K562 (cell line): Measurements from ENCODE around the gene KDM2B. TPM values are rescaled to one million over a fixed set of nuclear protein-coding genes. Genes with fewer than 3 reads are reported as not detected.

Source experiments
- ATAC-seq: fragments of 200-7000 bp; cut with Tn5 transposase; 3 replicates; pipeline ENCODE4 v1.9.1; 2020; ENCODE audit warnings: moderate library complexity
- BruUV-seq: library from RNA; stranded (reverse); fragments of 400-500 nt; replicated peaks from 2 replicates; lab custom pipeline; 2021; lab: Mats Ljungman, UMichigan
- CTCF ChIA-PET: fragments of 300-600 bp; formaldehyde crosslinking; extraction: SDS; loops from one replicate; lab custom pipeline; 2021; ENCODE audit warnings: low intra/inter-chr PET ratio; lab: Yijun Ruan, JAX
- POLR2A ChIA-PET: fragments of 300-600, 350-650 bp; sonication (Branson Sonifier 250); formaldehyde crosslinking; extraction: SDS; loops from one replicate; lab custom pipeline; 2021; ENCODE audit warnings: antibody characterized with exemption, inconsistent platforms; lab: Yijun Ruan, JAX
- DNase-seq, 4 experiments: peaks; one replicate each; pipeline versions ENCODE4 v3.0.0 to v3.0.0-alpha.2; 2011 to 2018; ENCODE audit warnings: low spot score in 3 of 4, mixed read lengths in 3 of 4; ENCODE audit errors: extremely low read depth in 1 of 4
- FAIRE-seq: peaks from 2 replicates; lab custom pipeline; 2011; peaks lifted over from hg19 to GRCh38; lab: Jason Lieb, UNC
- H2AFZ ChIP-seq: 2 replicates; pipeline ENCODE4 v1.6.0; 2011; ENCODE audit warnings: low read depth, low read length, control low read depth, inconsistent platforms
- H3K27ac ChIP-seq: fragments of 200-600 bp; 3 replicates; pipeline ENCODE4 v1.8.0; 2011; ENCODE audit warnings: low read depth, mild to moderate bottlenecking, control low read depth, inconsistent platforms, low read length, moderate library complexity, mixed read lengths; ENCODE audit errors: extremely low read depth
- H3K27me3 ChIP-seq, 2 experiments: fragments of 300-600 bp in 1 of 2; 2 replicates in 1 of 2; 3 replicates in 1 of 2; pipeline versions ENCODE4 v1.6.0 to v1.8.0; 2011; ENCODE audit warnings: inconsistent platforms in 2 of 2, low read length in 2 of 2, mild to moderate bottlenecking in 1 of 2, mixed read lengths in 1 of 2, moderate library complexity in 1 of 2; ENCODE audit not compliant: control insufficient read depth in 2 of 2, insufficient read depth in 2 of 2
- H3K36me3 ChIP-seq: fragments of 300-600 bp; 3 replicates; pipeline ENCODE4 v1.8.0; 2011; ENCODE audit warnings: mild to moderate bottlenecking, low read length, inconsistent platforms; ENCODE audit not compliant: control insufficient read depth, insufficient read depth
- H3K4me1 ChIP-seq, 2 experiments: fragments of 200-600 bp in 1 of 2; replicated peaks in 1 of 2; 2 replicates in 1 of 2; 3 replicates in 1 of 2; pipeline versions ENCODE4 v1.5.1 to v1.8.0; 2011; ENCODE audit warnings: inconsistent platforms in 2 of 2, low read length in 2 of 2, mild to moderate bottlenecking in 1 of 2, mixed read lengths in 1 of 2, moderate library complexity in 1 of 2; ENCODE audit not compliant: control insufficient read depth in 2 of 2, insufficient read depth in 2 of 2
- H3K4me2 ChIP-seq: 2 replicates; pipeline ENCODE4 v1.6.1; 2011; ENCODE audit warnings: low read length, control low read depth, inconsistent platforms, mixed read lengths; ENCODE audit not compliant: insufficient read depth
- H3K4me3 ChIP-seq: fragments of 200-600 bp; sonication (generic), shearing (Covaris generic); 2 replicates; pipeline ENCODE4 v1.5.1; 2016; ENCODE audit warnings: control low read depth, inconsistent platforms
- H3K79me2 ChIP-seq: fragments of 200-600 bp; 3 replicates; pipeline ENCODE4 v1.8.0; 2011; ENCODE audit warnings: low read length, inconsistent platforms; ENCODE audit not compliant: control insufficient read depth, insufficient read depth
- H3K9ac ChIP-seq, 2 experiments: 2 replicates each; pipeline versions ENCODE4 v1.6.0 to v1.6.1; 2011; ENCODE audit warnings: low read depth in 2 of 2, low read length in 2 of 2, control low read depth in 1 of 2, inconsistent platforms in 1 of 2, mild to moderate bottlenecking in 1 of 2, mixed read lengths in 1 of 2; ENCODE audit not compliant: insufficient read depth in 1 of 2
- H3K9me1 ChIP-seq: one replicate; pipeline ENCODE4 v1.6.0; 2011; ENCODE audit warnings: inconsistent platforms, mild to moderate bottlenecking, low read length, moderate library complexity; ENCODE audit not compliant: control insufficient read depth, insufficient read depth
- H3K9me3 ChIP-seq: replicated peaks from 2 replicates; pipeline ENCODE4 v1.5.1; 2011; ENCODE audit warnings: low read depth, low read length, inconsistent platforms; ENCODE audit not compliant: control insufficient read depth, insufficient read depth
- H4K20me1 ChIP-seq: replicated peaks from 2 replicates; pipeline ENCODE4 v1.6.1; 2011; ENCODE audit warnings: low read length, inconsistent platforms, mixed read lengths; ENCODE audit not compliant: control insufficient read depth, insufficient read depth
- ADNP ChIP-seq: fragments of 200-800 bp; sonication (Bioruptor generic); IDR thresholded peaks from 2 replicates; pipeline ENCODE4 v1.6.1; 2016; ENCODE audit warnings: missing genetic modification characterization, missing compliant biosample characterization
- ILK ChIP-seq: fragments of 450-650 bp; IDR thresholded peaks from 2 replicates; pipeline ENCODE4 v1.6.1; 2016; ENCODE audit warnings: missing genetic modification characterization, low read depth, mild to moderate bottlenecking, missing compliant biosample characterization, moderate library complexity, borderline replicate concordance
- MAX ChIP-seq: sonication (generic); formaldehyde crosslinking; IDR thresholded peaks from 2 replicates; pipeline ENCODE4 v1.9.0; 2022; ENCODE audit warnings: mild to moderate bottlenecking, missing genetic modification reagents
- MTF1 ChIP-seq: fragments of 250-450 bp; sonication (Bioruptor Pico); IDR thresholded peaks from 2 replicates; pipeline ENCODE4 v1.9.0; 2021; ENCODE audit warnings: moderate library complexity, mild to moderate bottlenecking, inconsistent platforms, borderline replicate concordance
- NCOR1 ChIP-seq: fragments of 450-650 bp; IDR thresholded peaks from 2 replicates; pipeline ENCODE4 v1.6.1; 2016; ENCODE audit warnings: mild to moderate bottlenecking, moderate library complexity
- PREB ChIP-seq: sonication (generic); formaldehyde crosslinking; IDR thresholded peaks from 2 replicates; pipeline ENCODE4 v1.8.1; 2023; ENCODE audit warnings: mild to moderate bottlenecking, missing genetic modification reagents
- RB1 ChIP-seq: fragments of 450-650 bp; IDR thresholded peaks from 2 replicates; pipeline ENCODE4 v1.6.1; 2017; ENCODE audit warnings: low read depth, mild to moderate bottlenecking
- RBFOX2 ChIP-seq: fragments of 200-400 bp; formaldehyde crosslinking; IDR thresholded peaks from 2 replicates; pipeline ENCODE4 v1.6.1; 2017; ENCODE audit warnings: low read depth, mild to moderate bottlenecking, low read length, moderate library complexity
- SMARCC2 ChIP-seq: fragments of 450-650 bp; IDR thresholded peaks from 2 replicates; pipeline ENCODE4 v1.6.1; 2017; ENCODE audit warnings: antibody characterized with exemption, moderate library complexity, mild to moderate bottlenecking, low read depth
- SPI1 ChIP-seq: IDR thresholded peaks from 2 replicates; pipeline ENCODE4 v1.6.1; 2011; ENCODE audit warnings: low read depth, low read length, control low read depth, borderline replicate concordance
- ZNF24 ChIP-seq: fragments of 450-650 bp; IDR thresholded peaks from 2 replicates; pipeline ENCODE4 v1.6.1; 2016
- WGBS: fragments of 100-300 bp; shearing (Covaris generic); methylation state at CpG from one replicate; pipeline ENCODE4 v1.1.6; 2016; ENCODE audit warnings: low coverage, mixed read lengths; ENCODE audit not compliant: insufficient coverage; ENCODE audit errors: missing lambda C conversion rate; 5-methylcytosine and 5-hydroxymethylcytosine counted together
- in situ Hi-C: fragments of 300-500 bp; cut with MboI; formaldehyde crosslinking; loops from 4 replicates; pipeline ENCODE4 v1.15.0; 2018; ENCODE audit warnings: inconsistent platforms, mixed read lengths
- intact Hi-C: fragments of 100-400 bp; cut with micrococcal nuclease; formaldehyde crosslinking; loops from 2 replicates; pipeline ENCODE4 v1.14.2; 2022
- polyA plus RNA-seq, 8 experiments: library from polyadenylated mRNA; depleted of rRNA in 4 of 8; stranded (reverse) in 5 of 8; unstranded in 3 of 8; fragments of >200 nt; fragmentation: Nextera tagmentation in 2 of 8; fragmentation: Illumina TruSeq in 1 of 8; extraction: Ambion mirVana in 2 of 8; extraction: Trizol in 1 of 8; gene quantifications; 2 replicates each; pipeline versions ENCODE4 v1.2.1 to v1.2.3, GENCODE V29; 2011 to 2014; ENCODE audit warnings: inconsistent platforms in 1 of 8, missing spikeins in 1 of 8
- total RNA-seq, 7 experiments: library from RNA; depleted of rRNA in 6 of 7; stranded (reverse); fragments of >200 nt in 6 of 7; fragmentation: Illumina TruSeq in 2 of 7; extraction: Trizol in 2 of 7; gene quantifications; 2 replicates each; pipeline versions ENCODE4 v1.2.1 to v1.2.3, GENCODE V29; 2011 to 2021; ENCODE audit warnings: low replicate concordance in 1 of 7

KDM2B gene
- total and polyA plus RNA-seq, 9 of the 15 experiments (the other 6 are each of a cell fraction or from before 2014, with no cell fraction given): 7.4 to 50.5 (median 22.5) TPM

GRCh38 chr12:121427556-121428050 is 153.2 kb downstream of the KDM2B start:
- Histone ChIP-seq H3K4me3 (no peak overlapping the region), H3K27ac (no peak overlapping the region)

More at GRCh38 chr12:121427556-121428050, 153.2 kb downstream of the KDM2B start:
- no TSS peak for BruUV-seq
- intact Hi-C loops: no loop called here
- Histone ChIP-seq H3K4me2 (no peak overlapping the region), H3K9ac (no peak overlapping the region), H2AFZ (no peak overlapping the region), H3K36me3 (peaks cover 94% of the 10 kb centered on the region), H3K9me3 (no peaks in the 10 kb centered on the region)
- no peak for DNase-seq
- in situ Hi-C loops: no loop called here
- TF ChIP-seq RBFOX2 (no peak), SMARCC2 (no peak), NCOR1 (no peak), ILK (tag) (no peak), MTF1 (CRISPR knock-in tag) (no peak), SPI1 (no peak), PREB (no peak), ZNF24 (no peak), ADNP (no peak), RB1 (no peak), MAX (no peak)
- TF ChIP-seq, all 486 proteins: peak for 0
- Histone ChIP-seq H3K79me2 (no peaks in the 10 kb centered on the region), H3K27me3 (no peaks in the 10 kb centered on the region), H3K9me1 (no peaks in the 10 kb centered on the region), H4K20me1 (no peaks in the 10 kb centered on the region), H3K4me1 (peaks cover 8 to 10% of the 10 kb centered on the region in 2 experiments; a peak in 4 of 5 replicates)
- CTCF ChIA-PET: no interaction called here
- WGBS: 97% methylated on average over 2 of the region's 2 CpGs
- FAIRE-seq (no peak), ATAC-seq (no peak)
- POLR2A ChIA-PET: no interaction called here
